VCaP (cell line): Measurements from ENCODE around the gene SPACA7.
A peak's percentile ranks its signal among the peaks of the same experiment; 100 is the strongest.

ENCODE experiments used
- H3K27ac ChIP-seq: fragments of 450-650 bp; 2 replicates; pipeline ENCODE4 v1.5.1; 2017
- TF ChIP-seq, protein P1 (sequence below): fragments of 450-650 bp; conservative IDR thresholded peaks from 2 replicates; pipeline ENCODE4 v1.5.1; 2017; ENCODE audit warnings: mild to moderate bottlenecking, moderate library complexity

SPACA7 gene

DNA sequence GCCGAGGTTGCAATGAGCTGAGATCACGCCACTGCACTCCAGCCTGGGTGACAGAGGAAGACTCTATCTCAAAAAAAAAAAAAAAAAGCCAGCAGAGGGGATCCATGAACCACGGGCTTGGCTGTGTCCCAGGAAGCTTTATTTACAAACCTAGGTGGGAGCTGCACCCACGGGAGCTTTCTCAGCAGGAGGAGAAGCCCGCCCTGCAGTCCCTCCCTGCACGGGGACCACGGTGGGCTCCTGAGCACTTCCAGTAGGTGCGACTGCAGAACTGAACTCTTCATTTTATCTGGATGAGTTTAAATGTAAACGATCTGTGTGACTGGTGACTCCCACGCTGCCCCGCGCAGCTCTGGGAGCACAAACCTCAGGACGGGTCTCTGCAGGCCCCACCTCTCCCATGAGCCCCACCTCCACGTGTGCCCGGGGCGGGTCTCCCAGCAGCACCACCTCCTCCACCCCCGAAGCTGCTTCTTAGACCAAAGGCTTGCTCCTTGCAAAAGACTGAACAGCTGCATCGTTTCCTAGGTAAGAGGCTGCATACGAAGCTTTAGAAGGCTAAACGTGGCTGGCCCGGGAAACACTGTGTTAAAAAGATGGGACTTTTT is 66.4 kb downstream of the SPACA7 start:
- TF ChIP-seq, protein P1, sequence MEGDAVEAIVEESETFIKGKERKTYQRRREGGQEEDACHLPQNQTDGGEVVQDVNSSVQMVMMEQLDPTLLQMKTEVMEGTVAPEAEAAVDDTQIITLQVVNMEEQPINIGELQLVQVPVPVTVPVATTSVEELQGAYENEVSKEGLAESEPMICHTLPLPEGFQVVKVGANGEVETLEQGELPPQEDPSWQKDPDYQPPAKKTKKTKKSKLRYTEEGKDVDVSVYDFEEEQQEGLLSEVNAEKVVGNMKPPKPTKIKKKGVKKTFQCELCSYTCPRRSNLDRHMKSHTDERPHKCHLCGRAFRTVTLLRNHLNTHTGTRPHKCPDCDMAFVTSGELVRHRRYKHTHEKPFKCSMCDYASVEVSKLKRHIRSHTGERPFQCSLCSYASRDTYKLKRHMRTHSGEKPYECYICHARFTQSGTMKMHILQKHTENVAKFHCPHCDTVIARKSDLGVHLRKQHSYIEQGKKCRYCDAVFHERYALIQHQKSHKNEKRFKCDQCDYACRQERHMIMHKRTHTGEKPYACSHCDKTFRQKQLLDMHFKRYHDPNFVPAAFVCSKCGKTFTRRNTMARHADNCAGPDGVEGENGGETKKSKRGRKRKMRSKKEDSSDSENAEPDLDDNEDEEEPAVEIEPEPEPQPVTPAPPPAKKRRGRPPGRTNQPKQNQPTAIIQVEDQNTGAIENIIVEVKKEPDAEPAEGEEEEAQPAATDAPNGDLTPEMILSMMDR, result no peak
- no peak overlapping the region for H3K27ac ChIP-seq

- no peak overlapping the region for H3K27ac ChIP-seq
- TF ChIP-seq, protein P1, result no peak
These were observed 67.2 kb downstream of the SPACA7 start for GRCh38 chr13:112443191-112443994.

- H3K27ac ChIP-seq, result no peak overlapping the region
- TF ChIP-seq, protein P1, result peak; percentile 67
These were observed 67.8 kb downstream of the SPACA7 start for GRCh38 chr13:112443995-112444311.

- no peak overlapping the region for H3K27ac ChIP-seq
- TF ChIP-seq, protein P1, result no peak
These were observed 68.6 kb downstream of the SPACA7 start for GRCh38 chr13:112444416-112445399.

GRCh38 chr13:112445411-112446271 is 69.5 kb downstream of the SPACA7 start:
- TF ChIP-seq, protein P1, result no peak
- no peak overlapping the region for H3K27ac ChIP-seq

DNA sequence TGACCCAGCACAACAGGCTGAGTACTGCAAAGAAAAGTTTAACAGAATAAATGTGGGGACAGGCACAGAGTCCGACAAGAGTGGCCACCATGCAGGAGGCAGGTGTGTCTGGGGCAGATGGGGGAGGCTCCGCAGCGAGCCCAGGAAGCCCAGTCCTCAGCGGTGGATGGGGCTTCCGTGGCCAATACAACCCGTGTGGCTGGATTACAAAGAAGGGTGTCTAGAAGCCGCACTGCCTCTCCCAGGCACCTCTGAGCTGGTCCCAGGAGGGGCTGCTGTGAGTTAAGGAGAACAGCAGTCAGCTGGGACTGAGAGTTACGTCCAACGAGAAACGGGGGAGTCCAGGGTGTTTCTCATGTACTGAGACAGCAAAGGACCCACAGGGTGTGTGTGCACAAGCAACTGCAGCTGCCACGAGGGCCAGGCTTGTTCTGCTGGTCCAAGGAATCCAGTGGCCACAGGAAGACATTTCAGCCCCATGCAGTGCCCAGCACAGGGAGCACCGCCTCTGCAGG is 70.2 kb downstream of the SPACA7 start:
- H3K27ac ChIP-seq, result no peak overlapping the region
- TF ChIP-seq, protein P1, result no peak
